GM12878 (cell line): ENCODE results near the gene KRTAP15-1. TPM values are rescaled to one million over a fixed set of nuclear protein-coding genes. Genes with fewer than 3 reads are reported as not detected.

Source experiments
- ATAC-seq: fragments of 200-7000 bp; cut with Tn5 transposase; 3 replicates; pipeline ENCODE4 v1.9.1; 2020; ENCODE audit warnings: mild to moderate bottlenecking, moderate library complexity
- BruUV-seq: library from RNA; stranded (reverse); fragments of 400-500 nt; replicated peaks from 2 replicates; lab custom pipeline; 2021; lab: Mats Ljungman, UMichigan
- CTCF ChIA-PET: fragments of 300-600 bp; sonication (Branson Sonifier 250); formaldehyde crosslinking; extraction: SDS; loops from one replicate; lab custom pipeline; 2021; ENCODE audit warnings: inconsistent platforms; lab: Yijun Ruan, JAX
- POLR2A ChIA-PET: fragments of 350-600 bp; formaldehyde crosslinking; extraction: SDS; loops from one replicate; lab custom pipeline; 2021; ENCODE audit warnings: inconsistent platforms; lab: Charles Lee
- RAD21 ChIA-PET: fragments of 300-600 bp; sonication (Branson Sonifier 250); formaldehyde crosslinking; loops from one replicate; lab custom pipeline; 2023; ENCODE audit warnings: antibody characterized with exemption; ENCODE audit not compliant: unreplicated experiment; lab: Charles Lee
- SMC1A ChIA-PET: fragments of 300-600 bp; sonication (Branson Sonifier 250); formaldehyde crosslinking; loops from one replicate; lab custom pipeline; 2023; ENCODE audit not compliant: unreplicated experiment, uncharacterized antibody; lab: Charles Lee
- DNase-seq: peaks from one replicate; pipeline ENCODE4 v3.0.0-alpha.2; 2011; ENCODE audit warnings: low read depth, low spot score
- FAIRE-seq: peaks from 3 replicates; lab custom pipeline; 2011; peaks lifted over from hg19 to GRCh38; lab: Jason Lieb, UNC
- H2AFZ ChIP-seq: 2 replicates; pipeline ENCODE4 v1.6.0; 2011; ENCODE audit warnings: low read depth, low read length, control low read depth; ENCODE audit not compliant: control insufficient read depth
- H3K27ac ChIP-seq: 2 replicates; pipeline ENCODE4 v1.5.1; 2011; ENCODE audit warnings: control low read depth; ENCODE audit not compliant: control insufficient read depth, insufficient read depth
- H3K27me3 ChIP-seq, 2 experiments: replicated peaks in 1 of 2; 2 replicates each; pipeline versions ENCODE4 v1.6.0 to v1.6.1; 2011; ENCODE audit warnings: low read length in 1 of 2; ENCODE audit not compliant: control insufficient read depth in 2 of 2, insufficient read depth in 2 of 2
- H3K36me3 ChIP-seq, 2 experiments: 2 replicates each; pipeline ENCODE4 v1.5.1; 2011; ENCODE audit warnings: low read length in 1 of 2; ENCODE audit not compliant: control insufficient read depth in 2 of 2, insufficient read depth in 2 of 2
- H3K4me1 ChIP-seq: 2 replicates; pipeline ENCODE4 v1.6.1; 2011; ENCODE audit warnings: mild to moderate bottlenecking, low read length, moderate library complexity, mixed read lengths; ENCODE audit not compliant: control insufficient read depth, insufficient read depth
- H3K4me2 ChIP-seq: 2 replicates; pipeline ENCODE4 v1.6.0; 2011; ENCODE audit warnings: control low read depth; ENCODE audit not compliant: control insufficient read depth, insufficient read depth
- H3K4me3 ChIP-seq: fragments of 200-600 bp; sonication (generic); 2 replicates; pipeline ENCODE4 v1.5.1; 2016
- H3K79me2 ChIP-seq: 2 replicates; pipeline ENCODE4 v1.6.0; 2011; ENCODE audit warnings: low read length; ENCODE audit not compliant: control insufficient read depth, insufficient read depth
- H3K9ac ChIP-seq: 2 replicates; pipeline ENCODE4 v1.8.0; 2011; ENCODE audit warnings: low read length, control low read depth, mixed read lengths; ENCODE audit not compliant: control insufficient read depth, insufficient read depth
- H3K9me3 ChIP-seq: replicated peaks from 3 replicates; pipeline ENCODE4 v1.5.1; 2011; ENCODE audit warnings: mild to moderate bottlenecking, low read length; ENCODE audit not compliant: control insufficient read depth, insufficient read depth
- H4K20me1 ChIP-seq: 2 replicates; pipeline ENCODE4 v1.6.0; 2011; ENCODE audit not compliant: control insufficient read depth, insufficient read depth
- ATF3 ChIP-seq: IDR thresholded peaks from 2 replicates; pipeline ENCODE4 v1.6.1; 2011; ENCODE audit warnings: low read depth, mild to moderate bottlenecking, low read length, moderate library complexity, borderline replicate concordance; ENCODE audit errors: extremely low read depth
- CTCF ChIP-seq, 3 experiments: IDR thresholded peaks in 2 of 3; conservative IDR thresholded peaks in 1 of 3; 2 replicates each; pipeline ENCODE4 v1.5.1; 2011; ENCODE audit warnings: low read depth in 3 of 3, low read length in 3 of 3, mild to moderate bottlenecking in 3 of 3, control low read depth in 2 of 3, moderate library complexity in 2 of 3, inconsistent platforms in 1 of 3, mixed read lengths in 1 of 3; ENCODE audit not compliant: control insufficient read depth in 2 of 3, insufficient read depth in 1 of 3; ENCODE audit errors: extremely low read depth in 1 of 3
- CUX1 ChIP-seq: IDR thresholded peaks from 2 replicates; pipeline ENCODE4 v1.6.1; 2012; ENCODE audit warnings: improper control_type of control experiment, low read depth, low read length; ENCODE audit not compliant: insufficient replicate concordance
- HCFC1 ChIP-seq: fragments of 150-350 bp; IDR thresholded peaks from 2 replicates; pipeline ENCODE4 v1.6.1; 2014; ENCODE audit warnings: low read length
- MLLT1 ChIP-seq: fragments of 450-650 bp; IDR thresholded peaks from 2 replicates; pipeline ENCODE4 v1.6.1; 2016; ENCODE audit warnings: mild to moderate bottlenecking
- NFYA ChIP-seq: IDR thresholded peaks from 2 replicates; pipeline ENCODE4 v1.6.1; 2011; ENCODE audit warnings: low read depth, mild to moderate bottlenecking, low read length, improper control_type of control experiment, borderline replicate concordance
- PAX5 ChIP-seq: IDR thresholded peaks from 2 replicates; pipeline ENCODE4 v1.6.1; 2011; ENCODE audit warnings: low read depth, low read length, borderline replicate concordance
- POLR2A ChIP-seq: IDR thresholded peaks from 2 replicates; pipeline ENCODE4 v1.6.1; 2011; ENCODE audit warnings: low read depth, mild to moderate bottlenecking, low read length
- RB1 ChIP-seq: fragments of 450-650 bp; formaldehyde crosslinking; IDR thresholded peaks from 2 replicates; pipeline ENCODE4 v1.6.1; 2017; ENCODE audit warnings: mild to moderate bottlenecking, borderline replicate concordance
- SRF ChIP-seq, 2 experiments: IDR thresholded peaks; 2 replicates each; pipeline ENCODE4 v1.6.1; 2011; ENCODE audit warnings: low read depth in 2 of 2, low read length in 2 of 2, mild to moderate bottlenecking in 1 of 2, moderate library complexity in 1 of 2
- TAF1 ChIP-seq: IDR thresholded peaks from 2 replicates; pipeline ENCODE4 v1.6.1; 2011; ENCODE audit warnings: mild to moderate bottlenecking, low read depth, low read length, borderline replicate concordance
- ZNF622 ChIP-seq: fragments of 450-650 bp; IDR thresholded peaks from 2 replicates; pipeline ENCODE4 v1.6.1; 2017; ENCODE audit warnings: mild to moderate bottlenecking, inconsistent platforms
- WGBS: methylation state at CpG from one replicate; pipeline ENCODE4 v1.1.6; 2016; ENCODE audit warnings: low lambda C conversion rate; ENCODE audit not compliant: insufficient replicate concordance, insufficient coverage; ENCODE audit errors: missing lambda C conversion rate; 5-methylcytosine and 5-hydroxymethylcytosine counted together
- in situ Hi-C: fragments of 300-500 bp; cut with MboI; formaldehyde crosslinking; loops from 9 replicates; pipeline ENCODE4 v1.14.3; 2018; ENCODE audit warnings: mixed read lengths
- intact Hi-C: fragments of 100-400 bp; cut with micrococcal nuclease; formaldehyde crosslinking; loops from one replicate; pipeline ENCODE4 v1.14.2; 2022; ENCODE audit not compliant: unreplicated experiment
- polyA plus RNA-seq, 11 experiments: library from polyadenylated mRNA; depleted of rRNA in 4 of 11; unstranded in 6 of 11; stranded (reverse) in 5 of 11; fragments of >200 nt; fragmentation: Nextera tagmentation in 4 of 11; fragmentation: Illumina TruSeq in 1 of 11; extraction: Ambion mirVana in 4 of 11; extraction: Trizol in 1 of 11; gene quantifications; 1 replicate in 1 of 11; 2 replicates in 10 of 11; pipeline versions ENCODE4 v1.2.1 to v1.2.3, GENCODE V29; 2011 to 2016; ENCODE audit warnings: inconsistent platforms in 2 of 11, missing spikeins in 2 of 11, low read depth in 1 of 11
- total RNA-seq, 4 experiments: library from RNA; depleted of rRNA in 3 of 4; stranded (reverse); fragments of >200 nt in 3 of 4; fragmentation: Illumina TruSeq in 1 of 4; extraction: Trizol in 1 of 4; gene quantifications; 2 replicates each; pipeline versions ENCODE4 v1.2.1 to v1.2.3, GENCODE V29; 2013 to 2021

The KRTAP15-1 gene
- total and polyA plus RNA-seq, 10 of the 15 experiments (the other 5 are each of a cell fraction or from before 2014, with no cell fraction given) = not detected

GRCh38 chr21:30425826-30426225, 14.2 kb upstream of the KRTAP15-1 start, which contains the start of gene KRTAP13-3:
TSS of gene KRTAP13-3 (minus strand) at chr21:30425926. CDS start at chr21:30425912, 14 bp downstream.
- ATAC-seq (no peak), FAIRE-seq (no peak), DNase-seq (no peak)
- intact Hi-C loops = no loop called here
- H3K79me2 ChIP-seq = no peaks in the 10 kb centered on the region
- in situ Hi-C loops = no loop called here
- H3K27ac ChIP-seq = no peak within 1 kb of the TSS
- H3K27me3 ChIP-seq = no peaks in the 10 kb centered on the region
- ChIA-PET POLR2A (no interaction called here), CTCF (no interaction called here), RAD21 (no interaction called here), SMC1A (no interaction called here)
- no peaks in the 10 kb centered on the region for H3K36me3 ChIP-seq
- no peaks in the 10 kb centered on the region; the same call in 2 of the 3 replicates for H3K9me3 ChIP-seq
- H3K4me2 ChIP-seq = no peak within 1 kb of the TSS
- BruUV-seq = no TSS peak
- no peak for TF ChIP-seq SRF (IDR thresholded peaks at IDR 0.05; ENCODE audit: low read depth in 2 of 2, low read length in 2 of 2)
- no peak for TF ChIP-seq NFYA
- no peak for TF ChIP-seq POLR2A
- TF ChIP-seq MLLT1 = no peak
- TF ChIP-seq CUX1 = no peak
- TF ChIP-seq PAX5 = no peak
- TF ChIP-seq ZNF622 = no peak
- TF ChIP-seq CTCF (IDR thresholded peaks at IDR 0.05 in 2 of 3, conservative IDR thresholded peaks at IDR 0.05 in 1 of 3; ENCODE audit: control insufficient read depth in 2 of 3, extremely low read depth in 1 of 3, insufficient read depth in 1 of 3, low read depth in 3 of 3, low read length in 3 of 3) = no peak
- no peak for TF ChIP-seq RB1
- no peak for TF ChIP-seq ATF3
- no peak for TF ChIP-seq TAF1
- no peak for TF ChIP-seq HCFC1
- H4K20me1 ChIP-seq = no peaks in the 10 kb centered on the region
- no peak within 1 kb of the TSS for H3K9ac ChIP-seq
- 24% methylated on average over 5 of the region's 5 CpGs for WGBS
- no peaks in the 10 kb centered on the region for H3K4me1 ChIP-seq
- no peak within 1 kb of the TSS for H2AFZ ChIP-seq
- H3K4me3 ChIP-seq = no peak within 1 kb of the TSS
